Ovary (tissue), 9 donors: ENCODE results near the gene PET117. TPM values are rescaled to one million over a fixed set of nuclear protein-coding genes. Genes with fewer than 3 reads are reported as not detected.
"Not testable (repeated sequence)": the region's sequence is repeated elsewhere in the genome, so short reads cannot be mapped to it uniquely, and the experiment has no call there.

Experiments used
- DNase-seq, 5 donors: peaks; one replicate each; pipeline ENCODE4 v3.0.0-alpha.2; 2019 to 2020
- H3K27ac ChIP-seq, 2 donors: fragments of 200-600 bp; one replicate each; pipeline versions ENCODE4 v1.5.1 to v1.8.0; 2019 to 2022
- H3K27me3 ChIP-seq: fragments of 200-600 bp; one replicate; pipeline ENCODE4 v1.8.0; 2022
- H3K36me3 ChIP-seq: fragments of 200-600 bp; sonication (generic); one replicate; pipeline ENCODE4 v1.5.1; 2019
- H3K4me1 ChIP-seq: one replicate; pipeline ENCODE4 v1.8.1; 2013; ENCODE audit warnings: mild to moderate bottlenecking, moderate library complexity; ENCODE audit not compliant: insufficient read depth
- H3K4me3 ChIP-seq: fragments of 200-600 bp; sonication (generic); one replicate; pipeline ENCODE4 v1.5.1; 2017
- H3K9me3 ChIP-seq, 2 donors: fragments of 200-600 bp in 1 of 2; sonication (generic) in 1 of 2; one replicate each; pipeline versions ENCODE4 v1.5.1 to v1.8.1; 2013 to 2019; ENCODE audit warnings: mild to moderate bottlenecking in 1 of 2, moderate library complexity in 1 of 2
- EP300 ChIP-seq: sonication (generic); formaldehyde crosslinking; IDR thresholded peaks from one replicate; pipeline ENCODE4 v1.6.1; 2017; ENCODE audit warnings: antibody characterized with exemption
- POLR2A ChIP-seq: fragments of 450-650 bp; IDR thresholded peaks from one replicate; pipeline ENCODE4 v1.6.1; 2017; ENCODE audit warnings: antibody characterized with exemption, mild to moderate bottlenecking, moderate library complexity
- WGBS, 3 donors: extraction: QIAGEN DNeasy Blood & Tissue Kit in 1 of 3; methylation state at CpG; one replicate each; pipeline versions ENCODE4 v1.1.5 to v1.1.7; 2013 to 2017; 5-methylcytosine and 5-hydroxymethylcytosine counted together
- intact Hi-C, 4 donors: fragments of 100-400 bp; cut with DNase I; formaldehyde crosslinking; loops; one replicate each; pipeline versions ENCODE4 v1.11.0 to v1.15.1; 2022 to 2023
- polyA plus RNA-seq, 2 donors: library from polyadenylated mRNA; stranded (reverse); fragments of 200-250 nt in 1 of 2; fragments of 350-450 nt in 1 of 2; fragmentation: Illumina TruSeq in 1 of 2; extraction: RNeasy Lipid Tissue Mini Kit (QIAGEN cat#74804) in 1 of 2; gene quantifications; one replicate each; pipeline ENCODE4 v1.2.3, GENCODE V29; 2013 to 2014
- total RNA-seq, 7 donors: library from RNA; depleted of rRNA in 2 of 7; stranded (reverse); fragments of >200 nt in 2 of 7; fragmentation: NEBNext Ultra II Directional in 3 of 7; extraction: Animal tissue kit (Norgen Biotek cat#: 25700) in 3 of 7; gene quantifications; one replicate each; pipeline versions ENCODE4 v1.1.0 to v1.2.4, GENCODE V29; 2016 to 2023
- TF ChIP-seq, protein P1 (sequence below), 3 donors: fragments of 450-650 bp in 2 of 3; fragments of 200-600 bp in 1 of 3; IDR thresholded peaks; one replicate each; pipeline versions ENCODE4 v1.5.1 to v1.8.0; 2016 to 2022; ENCODE audit warnings: antibody characterized with exemption in 3 of 3, mild to moderate bottlenecking in 1 of 3
- donor health status: DM: no; HTN: no; CAD: no; lungs with moderate emphysema.
- donor health status: DM: no; HTN: no; CAD: no.
- donor health status: Bipolar disorder and iron deficiency.
- donor health status: DM: yes; HTN: yes; CAD: no.
- donor health status: DM: no; HTN: no; CAD: no.
- donor health status: DM: yes; HTN: yes; CAD: no.

The PET117 gene
- total and polyA plus RNA-seq, 9 donors = 8.6 to 17.7 (median 14.5) TPM

DNA sequence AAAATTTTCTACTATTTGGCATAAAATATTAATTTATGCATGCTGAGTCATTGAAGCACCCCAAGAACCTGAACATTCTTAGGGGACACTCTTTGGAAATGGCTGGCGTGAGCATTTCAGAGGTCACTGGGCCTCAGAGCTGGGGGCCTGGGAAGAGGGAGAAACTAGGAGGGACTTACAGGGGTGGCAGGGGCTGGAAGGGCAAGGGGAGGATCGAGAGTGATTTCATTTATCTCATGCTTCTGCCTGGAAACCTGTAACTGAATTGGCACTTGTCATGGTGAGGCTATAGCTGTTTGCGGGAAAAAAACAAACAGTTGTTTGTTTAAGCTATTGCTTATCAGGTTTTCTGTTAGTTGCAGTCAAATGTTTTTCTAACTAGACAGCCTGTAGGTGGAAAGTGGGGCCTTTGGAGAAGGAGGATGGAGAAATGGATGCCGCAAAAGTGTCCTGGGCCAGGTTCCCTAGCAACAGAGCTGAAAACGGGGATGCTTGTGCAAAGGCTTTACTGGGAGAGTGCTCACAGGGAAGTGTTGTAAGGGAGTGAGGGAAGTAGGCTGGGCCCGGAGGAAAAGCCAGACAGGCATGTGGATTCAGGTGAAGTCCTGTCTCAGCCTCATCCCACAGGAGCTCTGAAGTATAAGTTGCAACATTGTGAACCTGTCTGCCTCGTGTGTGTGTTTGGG is 36.4 kb upstream of the PET117 start:
- no peaks in the 10 kb centered on the region for H3K4me1 ChIP-seq
- no peaks in the 10 kb centered on the region for H3K27me3 ChIP-seq
- DNase-seq = no peak
- no peaks in the 10 kb centered on the region for H3K36me3 ChIP-seq
- WGBS, 3 donors = 23 to 30% (median 24%) methylated on average over 7 of the region's 7 CpGs
- TF ChIP-seq, protein P1, sequence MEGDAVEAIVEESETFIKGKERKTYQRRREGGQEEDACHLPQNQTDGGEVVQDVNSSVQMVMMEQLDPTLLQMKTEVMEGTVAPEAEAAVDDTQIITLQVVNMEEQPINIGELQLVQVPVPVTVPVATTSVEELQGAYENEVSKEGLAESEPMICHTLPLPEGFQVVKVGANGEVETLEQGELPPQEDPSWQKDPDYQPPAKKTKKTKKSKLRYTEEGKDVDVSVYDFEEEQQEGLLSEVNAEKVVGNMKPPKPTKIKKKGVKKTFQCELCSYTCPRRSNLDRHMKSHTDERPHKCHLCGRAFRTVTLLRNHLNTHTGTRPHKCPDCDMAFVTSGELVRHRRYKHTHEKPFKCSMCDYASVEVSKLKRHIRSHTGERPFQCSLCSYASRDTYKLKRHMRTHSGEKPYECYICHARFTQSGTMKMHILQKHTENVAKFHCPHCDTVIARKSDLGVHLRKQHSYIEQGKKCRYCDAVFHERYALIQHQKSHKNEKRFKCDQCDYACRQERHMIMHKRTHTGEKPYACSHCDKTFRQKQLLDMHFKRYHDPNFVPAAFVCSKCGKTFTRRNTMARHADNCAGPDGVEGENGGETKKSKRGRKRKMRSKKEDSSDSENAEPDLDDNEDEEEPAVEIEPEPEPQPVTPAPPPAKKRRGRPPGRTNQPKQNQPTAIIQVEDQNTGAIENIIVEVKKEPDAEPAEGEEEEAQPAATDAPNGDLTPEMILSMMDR (IDR thresholded peaks at IDR 0.05) = no peak
- no peak for TF ChIP-seq POLR2A
- TF ChIP-seq EP300 = no peak
- no peak overlapping the region for H3K4me3 ChIP-seq
- H3K27ac ChIP-seq = no peak overlapping the region
- no peaks in the 10 kb centered on the region for H3K9me3 ChIP-seq
- intact Hi-C loops = no loop called here

- DNase-seq = no peak
- TF ChIP-seq POLR2A (no peak), EP300 (no peak)
- TF ChIP-seq, protein P1 (IDR thresholded peaks at IDR 0.05) = no peak
- H3K4me3 ChIP-seq = no peak overlapping the region
- H3K9me3 ChIP-seq = no peaks in the 10 kb centered on the region
- H3K27me3 ChIP-seq = no peaks in the 10 kb centered on the region
- H3K4me1 ChIP-seq = no peaks in the 10 kb centered on the region
- H3K36me3 ChIP-seq = no peaks in the 10 kb centered on the region
- H3K27ac ChIP-seq = no peak overlapping the region
- 43 to 62% (median 44%) methylated on average over 1 of the region's 1 CpG for WGBS, 3 donors
- intact Hi-C loops = no loop called here
These were observed 34.2 kb upstream of the PET117 start for GRCh38 chr20:18103497-18103896.

DNA sequence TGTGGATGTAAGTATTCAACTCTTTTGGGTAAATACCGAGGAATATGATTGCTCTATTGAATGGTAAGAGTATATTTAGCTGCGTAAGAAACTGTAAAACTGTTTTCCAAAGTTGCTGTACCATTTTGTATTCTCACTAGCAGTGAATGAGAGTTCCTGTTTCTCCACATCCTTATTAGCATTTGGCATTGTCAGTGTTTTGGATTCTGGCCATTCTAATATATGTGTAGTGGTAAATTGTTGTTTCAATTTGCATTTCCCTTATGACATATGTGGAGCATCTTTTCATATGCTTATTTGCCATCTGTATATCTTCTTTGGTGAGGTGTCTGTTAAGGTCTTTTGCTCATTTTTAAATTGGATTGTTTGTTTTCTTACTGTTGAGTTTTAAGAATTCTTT is 29.3 kb upstream of the PET117 start:
- no peaks in the 10 kb centered on the region for H3K9me3 ChIP-seq
- intact Hi-C loops = no loop called here
- TF ChIP-seq EP300 = no peak
- TF ChIP-seq POLR2A = no peak
- TF ChIP-seq, protein P1 (IDR thresholded peaks at IDR 0.05) = no peak
- H3K4me3 ChIP-seq = no peak overlapping the region
- no peaks in the 10 kb centered on the region for H3K36me3 ChIP-seq
- 85 to 88% (median 87%) methylated on average over 2 of the region's 2 CpGs for WGBS, 3 donors
- no peak overlapping the region for H3K27ac ChIP-seq
- H3K27me3 ChIP-seq = no peaks in the 10 kb centered on the region
- DNase-seq = no peak
- H3K4me1 ChIP-seq = no peaks in the 10 kb centered on the region

DNA sequence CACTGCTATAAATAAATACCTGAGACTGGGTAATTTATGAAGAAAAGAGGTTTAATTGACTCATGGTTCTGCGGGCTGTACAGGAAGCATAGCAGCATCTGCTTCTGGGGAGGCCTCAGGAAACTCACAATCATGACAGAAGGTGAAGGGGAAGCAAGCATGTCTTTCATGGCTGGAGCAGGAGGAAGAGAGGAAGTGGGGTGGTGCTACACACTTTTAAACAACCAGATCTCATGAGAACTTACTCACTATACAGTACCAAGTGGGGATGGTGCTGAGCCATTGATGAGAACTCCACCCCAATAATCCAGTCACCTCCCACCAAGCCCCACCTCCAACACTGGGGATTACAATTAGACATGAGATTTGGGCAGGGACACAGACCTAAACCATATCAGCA is 9.1 kb upstream of the PET117 start:
- H3K27me3 ChIP-seq, H3K4me1 ChIP-seq, H3K4me3 ChIP-seq, H3K27ac ChIP-seq, H3K36me3 ChIP-seq, H3K9me3 ChIP-seq, DNase-seq: not testable (repeated sequence)
- intact Hi-C loops = loop anchor here in 1 of 4 donors (10.0 kb wide), 1 partner anchor 64 kb away; no protein-coding TSS in a partner anchor
- 63 to 80% (median 74%) methylated on average over 1 of the region's 1 CpG for WGBS, 3 donors

DNA sequence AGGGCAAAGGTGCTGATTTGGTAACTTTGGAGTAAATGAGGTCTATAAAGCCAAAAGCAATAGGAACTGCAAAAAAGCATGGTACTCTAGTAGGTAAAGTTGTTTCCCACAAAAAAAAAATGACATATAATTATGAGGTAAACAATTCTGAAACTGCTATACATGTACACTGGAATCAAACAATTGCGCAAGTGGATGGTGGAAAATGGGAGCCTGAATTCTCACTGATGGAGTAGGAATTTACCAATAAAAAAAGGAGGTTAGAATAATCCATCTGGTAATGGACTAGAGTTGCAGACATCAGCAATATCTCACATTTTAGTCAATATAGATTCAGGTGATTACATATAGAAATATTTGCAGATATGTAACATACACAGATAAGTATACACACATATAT is 5.0 kb upstream of the PET117 start:
- H3K27me3 ChIP-seq = no peaks in the 10 kb centered on the region
- no peak overlapping the region for H3K27ac ChIP-seq
- H3K9me3 ChIP-seq = no peaks in the 10 kb centered on the region
- H3K4me1 ChIP-seq = no peaks in the 10 kb centered on the region
- no peaks in the 10 kb centered on the region for H3K36me3 ChIP-seq
- TF ChIP-seq, protein P1 (IDR thresholded peaks at IDR 0.05) = no peak
- TF ChIP-seq EP300 (no peak), POLR2A (no peak)
- DNase-seq = no peak
- H3K4me3 ChIP-seq = no peak overlapping the region
- 89 to 98% (median 98%) methylated on average over 1 of the region's 1 CpG for WGBS, 3 donors
- intact Hi-C loops = no loop called here
